MM.1S (cell line): ENCODE results near the gene SLC38A5.

Experiments
- CTCF ChIP-seq: fragments of 300-600 bp; sonication (generic); IDR thresholded peaks from 2 replicates; pipeline ENCODE4 v1.5.1; 2016; ENCODE audit warnings: antibody characterized with exemption, low read length, mixed read lengths
- EZH2 ChIP-seq: fragments of 300-600 bp; sonication (generic); optimal IDR thresholded peaks from 2 replicates; pipeline ENCODE3; 2017; ENCODE audit warnings: low read depth, mild to moderate bottlenecking, antibody characterized with exemption, low read length, mixed read lengths
- EZH2phosphoT487 ChIP-seq: fragments of 300-600 bp; sonication (generic); IDR thresholded peaks from 2 replicates; pipeline ENCODE4 v1.6.1; 2018; ENCODE audit warnings: antibody characterized with exemption, low read length

- no peak for TF ChIP-seq CTCF
- TF ChIP-seq EZH2, result no peak
- TF ChIP-seq EZH2phosphoT487, result no peak
These were observed 44.2 kb upstream of the SLC38A5 start for GRCh38 chrX:48514126-48514806.
